GM19324 (cell line): Measurements from ENCODE around the gene CCL14.
"Not testable (repeated sequence)": the region's sequence is repeated elsewhere in the genome, so short reads cannot be mapped to it uniquely, and the experiment has no call there.

ENCODE experiments used
- ATAC-seq: cut with Tn5 transposase; IDR thresholded peaks from one replicate; pipeline ENCODE4 v1.9.1; 2021; ENCODE audit warnings: mild to moderate bottlenecking, moderate library complexity; ENCODE audit not compliant: unreplicated experiment, low FRiP score

Gene CCL14

DNA sequence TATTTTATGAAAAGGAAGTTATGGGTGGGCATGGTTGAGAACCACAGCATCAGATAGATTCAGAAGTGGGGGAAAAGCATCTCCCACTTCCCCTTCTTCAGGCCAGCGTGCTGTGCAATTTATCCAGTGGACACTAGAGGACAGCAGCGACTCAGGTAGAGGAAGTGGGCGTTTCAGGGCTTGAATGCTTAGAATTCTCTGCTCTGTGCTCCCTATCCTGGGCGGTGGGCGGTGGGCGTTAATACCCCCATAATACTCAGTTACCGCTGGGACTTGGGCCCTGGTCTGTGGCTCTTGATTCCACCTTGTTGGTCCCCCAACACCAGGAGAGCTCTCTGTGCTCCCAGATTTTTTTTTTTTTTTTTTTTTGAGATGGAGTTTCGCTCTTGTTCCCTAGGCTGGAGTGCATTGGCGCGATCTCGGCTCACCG, 39.4 kb downstream of the CCL14 start:
- ATAC-seq = no peak

DNA sequence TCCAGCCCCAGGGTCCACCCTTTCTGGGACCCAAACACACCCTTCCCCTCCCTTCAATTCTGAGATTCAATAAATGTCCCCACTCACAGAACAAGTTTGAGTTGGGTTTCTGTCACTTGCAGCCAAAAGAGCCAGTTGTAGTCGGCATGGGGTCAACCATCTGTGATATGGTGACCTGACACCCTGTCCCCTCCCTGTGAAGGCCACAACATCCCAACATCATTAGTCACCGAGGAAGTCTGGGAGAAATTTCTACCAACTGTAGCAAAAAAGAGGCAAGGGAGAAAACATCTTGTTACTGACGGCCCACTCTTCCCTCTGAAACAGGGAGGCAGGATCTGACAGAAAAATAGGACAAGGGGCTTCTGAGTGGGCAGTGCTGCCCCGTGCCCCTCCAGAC, 42.4 kb downstream of the CCL14 start:
- ATAC-seq = no peak

DNA sequence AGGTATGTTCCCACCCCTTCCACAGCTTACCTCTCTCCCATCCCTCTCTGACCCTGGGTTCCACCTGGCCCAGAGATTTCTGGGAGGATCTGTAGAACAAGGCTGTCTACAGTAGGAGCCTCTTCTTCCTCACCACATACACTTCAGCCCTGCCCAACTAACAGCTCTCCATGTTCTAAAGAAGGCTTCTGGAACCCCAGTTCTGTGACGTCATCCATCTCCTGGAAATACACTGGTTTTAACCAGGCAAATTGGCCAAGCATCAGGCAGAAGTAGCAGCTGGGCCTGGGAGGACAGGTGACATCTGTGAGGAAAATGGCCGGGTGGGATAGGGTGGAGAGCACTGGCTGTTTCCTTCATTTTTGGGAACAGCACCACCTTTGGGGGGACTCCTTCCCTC, 43.0 kb downstream of the CCL14 start, which contains the start of gene LYZL6:
TSS of gene LYZL6 (minus strand) at position 177 of the 400 bp plus-strand sequence. CDS start 4,357 bp downstream, outside the sequence.
- no peak for ATAC-seq

- no peak for ATAC-seq
Observed at GRCh38 chr17:35942588-35943186, 43.8 kb downstream of the CCL14 start.

GRCh38 chr17:35938492-35938891, 48.0 kb downstream of the CCL14 start:
- not testable (repeated sequence) for ATAC-seq

GRCh38 chr17:35936063-35936462, 50.5 kb downstream of the CCL14 start:
- no peak for ATAC-seq

GRCh38 chr17:35934760-35935159, 51.8 kb downstream of the CCL14 start:
- no peak for ATAC-seq
